ENCODE measurements around the gene COL4A2.

GRCh38 chr13:110343241-110343865, 36.3 kb downstream of the COL4A2 start:
- TF ChIP-seq, protein P1, sequence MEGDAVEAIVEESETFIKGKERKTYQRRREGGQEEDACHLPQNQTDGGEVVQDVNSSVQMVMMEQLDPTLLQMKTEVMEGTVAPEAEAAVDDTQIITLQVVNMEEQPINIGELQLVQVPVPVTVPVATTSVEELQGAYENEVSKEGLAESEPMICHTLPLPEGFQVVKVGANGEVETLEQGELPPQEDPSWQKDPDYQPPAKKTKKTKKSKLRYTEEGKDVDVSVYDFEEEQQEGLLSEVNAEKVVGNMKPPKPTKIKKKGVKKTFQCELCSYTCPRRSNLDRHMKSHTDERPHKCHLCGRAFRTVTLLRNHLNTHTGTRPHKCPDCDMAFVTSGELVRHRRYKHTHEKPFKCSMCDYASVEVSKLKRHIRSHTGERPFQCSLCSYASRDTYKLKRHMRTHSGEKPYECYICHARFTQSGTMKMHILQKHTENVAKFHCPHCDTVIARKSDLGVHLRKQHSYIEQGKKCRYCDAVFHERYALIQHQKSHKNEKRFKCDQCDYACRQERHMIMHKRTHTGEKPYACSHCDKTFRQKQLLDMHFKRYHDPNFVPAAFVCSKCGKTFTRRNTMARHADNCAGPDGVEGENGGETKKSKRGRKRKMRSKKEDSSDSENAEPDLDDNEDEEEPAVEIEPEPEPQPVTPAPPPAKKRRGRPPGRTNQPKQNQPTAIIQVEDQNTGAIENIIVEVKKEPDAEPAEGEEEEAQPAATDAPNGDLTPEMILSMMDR (IDR thresholded peaks at IDR 0.05; ENCODE audit: low read length) = no peak
- no peak for TF ChIP-seq EZH2 (IDR thresholded peaks at IDR 0.05; ENCODE audit: borderline replicate concordance, low read length)
